Hippocampal formation (tissue), 2 donors: ENCODE results near the gene ANKRD10.

Experiments used
- DNase-seq, 2 donors: peaks; one replicate each; lab custom pipeline; 2025; lab: John Stamatoyannopoulos, UW

ANKRD10 gene

DNA sequence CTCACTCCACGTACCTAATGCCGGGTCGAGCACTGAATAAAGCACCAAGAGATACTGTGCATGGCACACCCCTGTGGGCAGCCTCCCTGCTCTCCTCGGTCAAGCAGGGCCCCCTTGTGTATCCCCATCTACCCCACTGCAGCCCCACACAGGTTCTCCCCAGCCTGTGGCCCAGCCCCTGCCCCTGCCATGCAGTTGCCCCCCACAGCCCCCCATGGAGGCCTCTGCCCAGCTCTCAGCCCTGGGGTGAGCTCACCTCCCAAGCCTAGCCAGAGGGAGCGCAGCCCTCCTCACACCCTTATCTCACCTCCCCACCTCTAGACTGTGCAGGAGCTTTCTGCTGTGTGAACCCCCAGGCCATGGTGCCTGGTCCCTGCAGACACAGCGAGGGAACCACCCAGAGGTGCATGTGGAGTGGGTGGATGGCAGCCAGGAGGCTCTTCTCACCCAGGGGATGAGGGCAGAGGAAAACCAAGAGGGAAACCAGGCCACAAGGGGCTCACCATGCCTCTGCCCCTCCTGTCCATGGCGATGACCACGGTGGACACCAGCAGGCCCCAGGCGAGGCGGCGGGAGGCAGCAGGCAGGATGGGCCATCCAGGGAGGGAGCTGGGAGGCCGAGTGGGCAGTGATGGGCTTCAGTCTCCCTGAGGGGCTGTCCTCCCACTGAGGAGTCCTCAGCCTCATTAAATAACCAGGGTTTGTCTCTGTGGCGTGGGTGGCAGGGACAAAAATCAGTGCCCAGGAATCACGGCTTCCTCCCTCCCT is 83.2 kb downstream of the ANKRD10 start:
- DNase-seq, result no peak

DNA sequence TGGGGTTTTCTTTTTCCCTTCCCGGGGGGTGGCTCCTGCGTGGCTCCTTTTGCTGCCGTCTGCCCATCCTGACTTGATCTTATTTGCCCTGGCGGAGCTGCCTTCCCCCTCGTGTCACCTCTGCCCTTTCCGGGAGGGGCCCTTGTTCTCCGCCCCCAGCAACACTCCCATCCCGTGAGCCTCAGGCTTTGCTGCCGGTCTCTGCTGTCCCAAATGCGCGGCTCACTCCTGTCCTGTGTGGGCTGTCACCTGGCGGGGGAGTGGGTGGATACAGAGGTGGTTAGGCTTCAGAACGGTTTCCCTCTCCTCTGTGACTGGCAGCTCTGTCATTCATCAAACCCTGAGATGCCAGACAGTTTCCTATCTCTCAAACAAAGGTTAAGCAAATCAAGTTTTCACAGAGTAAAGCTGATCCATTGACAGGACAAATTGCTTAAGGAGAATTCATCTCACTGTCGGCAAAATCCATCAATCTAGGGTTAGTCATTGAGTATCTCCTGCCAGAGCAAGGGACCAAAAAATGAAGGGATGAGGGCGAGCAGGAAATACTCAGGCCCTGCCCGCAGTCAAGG is 84.0 kb downstream of the ANKRD10 start:
- no peak for DNase-seq

DNA sequence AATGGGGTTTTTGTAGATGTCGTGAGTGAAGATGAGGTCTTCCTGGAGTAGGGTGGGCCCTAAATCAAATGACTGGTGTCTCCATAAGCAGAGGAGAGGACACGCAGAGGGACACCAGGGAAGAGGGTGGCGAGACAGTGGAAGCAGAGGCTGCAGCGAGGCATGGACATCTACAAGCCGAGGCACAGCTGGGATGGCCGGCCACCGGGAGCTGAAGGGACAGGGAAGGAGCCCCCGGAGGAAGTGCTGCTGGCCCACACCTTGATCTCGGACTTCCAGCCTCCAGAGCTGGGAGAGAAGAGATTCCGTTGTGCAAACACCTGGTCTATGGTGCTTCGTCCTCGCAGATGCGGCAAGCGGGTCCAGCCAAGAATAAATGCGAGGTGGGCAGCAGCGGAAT is 84.5 kb downstream of the ANKRD10 start:
- DNase-seq, result no peak

DNA sequence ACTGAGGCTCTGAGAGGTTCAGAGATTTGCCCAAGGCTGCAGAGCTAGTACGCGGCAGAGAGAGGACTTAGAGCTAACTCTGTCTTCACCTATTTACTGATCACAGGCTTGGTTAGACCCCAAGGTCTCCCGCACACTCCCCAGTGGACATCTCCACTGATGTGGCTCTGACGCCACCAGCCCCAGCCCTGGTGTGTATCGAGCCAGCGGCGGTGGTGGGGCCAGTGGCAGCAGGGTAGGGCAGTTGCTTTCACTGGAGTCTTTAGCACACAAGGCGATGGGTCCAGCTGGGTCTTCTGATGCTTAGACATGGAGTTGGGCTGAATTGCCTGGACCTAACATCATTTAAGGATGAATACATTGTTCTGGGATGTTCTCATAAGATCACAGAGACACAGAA is 85.4 kb downstream of the ANKRD10 start:
- no peak for DNase-seq

DNA sequence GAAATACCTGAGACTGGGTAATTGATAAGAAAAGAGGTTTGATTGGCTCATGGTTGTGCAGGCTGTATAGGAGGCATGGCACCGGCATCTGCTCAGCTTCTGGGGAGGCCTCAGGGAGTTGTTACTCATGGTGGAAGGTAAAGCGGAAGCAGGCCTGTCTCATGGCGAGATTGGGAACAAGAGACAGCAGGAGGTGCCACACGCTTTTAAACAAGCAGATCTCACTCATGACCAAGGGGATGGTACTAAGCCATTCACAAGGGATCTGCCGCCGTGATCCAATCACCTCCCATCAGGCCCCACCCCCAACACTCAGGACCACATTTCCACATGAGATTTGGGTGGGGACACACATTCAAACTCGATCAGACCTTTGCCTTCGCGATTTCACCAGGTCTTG is 86.2 kb downstream of the ANKRD10 start:
- DNase-seq, result no peak
